Duodenal mucosa (tissue), 2 donors: ENCODE results near the gene CFAP92.
"Not testable (repeated sequence)": the region's sequence is repeated elsewhere in the genome, so short reads cannot be mapped to it uniquely, and the experiment has no call there.

Source experiments
- H3K27ac ChIP-seq: one replicate; pipeline ENCODE4 v1.7.0; 2013; ENCODE audit warnings: low read depth, low read length
- H3K27me3 ChIP-seq, 2 donors: one replicate each; pipeline ENCODE4 v1.7.0; 2013; ENCODE audit warnings: low read length in 2 of 2, control low read depth in 1 of 2; ENCODE audit not compliant: insufficient read depth in 2 of 2, control insufficient read depth in 1 of 2
- H3K36me3 ChIP-seq, 2 donors: one replicate each; pipeline ENCODE4 v1.7.0; 2013; ENCODE audit warnings: low read length in 2 of 2, control low read depth in 1 of 2; ENCODE audit not compliant: insufficient read depth in 2 of 2, control insufficient read depth in 1 of 2
- H3K4me1 ChIP-seq, 2 donors: one replicate each; pipeline ENCODE4 v1.7.0; 2013; ENCODE audit warnings: low read length in 2 of 2, control low read depth in 1 of 2; ENCODE audit not compliant: insufficient read depth in 2 of 2, control insufficient read depth in 1 of 2
- H3K4me3 ChIP-seq, 2 donors: one replicate each; pipeline ENCODE4 v1.7.0; 2013; ENCODE audit warnings: low read length in 2 of 2, low read depth in 1 of 2
- H3K9ac ChIP-seq, 2 donors: one replicate each; pipeline ENCODE4 v1.7.0; 2013; ENCODE audit warnings: low read length in 2 of 2, low read depth in 1 of 2
- H3K9me3 ChIP-seq, 2 donors: one replicate each; pipeline ENCODE4 v1.7.0; 2013; ENCODE audit warnings: low read length in 2 of 2, control low read depth in 1 of 2; ENCODE audit not compliant: control insufficient read depth in 1 of 2

Gene CFAP92

GRCh38 chr3:128942161-128942952 is 51.5 kb downstream of the CFAP92 start:
- Histone ChIP-seq H3K9ac (no peak overlapping the region), H3K27me3 (no peaks in the 10 kb centered on the region), H3K4me3 (no peak overlapping the region), H3K27ac (no peak overlapping the region), H3K9me3 (no peaks in the 10 kb centered on the region), H3K36me3 (no peaks in the 10 kb centered on the region), H3K4me1 (peaks cover 0 to 7% of the 10 kb centered on the region in 2 donors)

GRCh38 chr3:128940252-128940651 is 53.6 kb downstream of the CFAP92 start:
- no peaks in the 10 kb centered on the region for H3K27me3 ChIP-seq
- no peaks in the 10 kb centered on the region for H3K9me3 ChIP-seq
- no peak overlapping the region for H3K27ac ChIP-seq
- H3K36me3 ChIP-seq: no peaks in the 10 kb centered on the region
- no peak overlapping the region for H3K4me3 ChIP-seq
- H3K9ac ChIP-seq: no peak overlapping the region
- H3K4me1 ChIP-seq: peaks cover 0 to 7% of the 10 kb centered on the region in 2 donors

GRCh38 chr3:128936341-128936740 is 57.5 kb downstream of the CFAP92 start:
- Histone ChIP-seq H3K9ac (no peak overlapping the region), H3K4me3 (no peak overlapping the region)

GRCh38 chr3:128935922-128936321 is 58.0 kb downstream of the CFAP92 start:
- Histone ChIP-seq H3K9me3 (no peaks in the 10 kb centered on the region), H3K4me1 (no peaks in the 10 kb centered on the region), H3K4me3 (no peak overlapping the region), H3K27me3 (peaks cover 0 to 3% of the 10 kb centered on the region in 2 donors), H3K9ac (no peak overlapping the region), H3K36me3 (no peaks in the 10 kb centered on the region), H3K27ac (no peak overlapping the region)

More at GRCh38 chr3:128936341-128936740, 57.5 kb downstream of the CFAP92 start:
- Histone ChIP-seq H3K4me1 (no peaks in the 10 kb centered on the region), H3K9me3 (no peaks in the 10 kb centered on the region), H3K27ac (no peak overlapping the region), H3K27me3 (peaks cover 0 to 3% of the 10 kb centered on the region in 2 donors), H3K36me3 (no peaks in the 10 kb centered on the region)

- H3K36me3 ChIP-seq: no peaks in the 10 kb centered on the region
- peaks cover 0 to 3% of the 10 kb centered on the region in 2 donors for H3K27me3 ChIP-seq
- no peak overlapping the region for H3K27ac ChIP-seq
- no peak overlapping the region for H3K4me3 ChIP-seq
- H3K9me3 ChIP-seq: peaks cover 0 to 4% of the 10 kb centered on the region in 2 donors
- no peak overlapping the region for H3K9ac ChIP-seq
- no peaks in the 10 kb centered on the region for H3K4me1 ChIP-seq
Measured at GRCh38 chr3:128933922-128934253, 60.0 kb downstream of the CFAP92 start.

- Histone ChIP-seq H3K36me3 (no peaks in the 10 kb centered on the region), H3K9ac (no peak overlapping the region), H3K4me1 (no peaks in the 10 kb centered on the region), H3K27ac (no peak overlapping the region), H3K9me3 (peaks cover 0 to 4% of the 10 kb centered on the region in 2 donors), H3K27me3 (peaks cover 0 to 3% of the 10 kb centered on the region in 2 donors), H3K4me3 (no peak overlapping the region)
Measured at GRCh38 chr3:128933213-128933921, 60.5 kb downstream of the CFAP92 start.

GRCh38 chr3:128932516-128933212 is 61.2 kb downstream of the CFAP92 start:
- Histone ChIP-seq H3K9ac (no peak overlapping the region), H3K36me3 (no peaks in the 10 kb centered on the region), H3K4me1 (no peaks in the 10 kb centered on the region), H3K27ac (no peak overlapping the region), H3K9me3 (peaks cover 0 to 4% of the 10 kb centered on the region in 2 donors), H3K4me3 (no peak overlapping the region), H3K27me3 (peaks cover 0 to 3% of the 10 kb centered on the region in 2 donors)

GRCh38 chr3:128931046-128931445 is 62.8 kb downstream of the CFAP92 start:
- no peaks in the 10 kb centered on the region for H3K4me1 ChIP-seq
- H3K4me3 ChIP-seq: no peak overlapping the region
- peaks cover 4 to 7% of the 10 kb centered on the region in 2 donors for H3K9me3 ChIP-seq
- H3K9ac ChIP-seq: no peak overlapping the region
- no peaks in the 10 kb centered on the region for H3K36me3 ChIP-seq
- H3K27me3 ChIP-seq: peaks cover 0 to 3% of the 10 kb centered on the region in 2 donors
- H3K27ac ChIP-seq: no peak overlapping the region

GRCh38 chr3:128929364-128929763 is 64.5 kb downstream of the CFAP92 start:
- H3K4me1 ChIP-seq: no peaks in the 10 kb centered on the region
- H3K9ac ChIP-seq: no peak overlapping the region
- H3K4me3 ChIP-seq: no peak overlapping the region
- H3K36me3 ChIP-seq: no peaks in the 10 kb centered on the region
- no peak overlapping the region for H3K27ac ChIP-seq
- peaks cover 11 to 17% of the 10 kb centered on the region in 2 donors for H3K9me3 ChIP-seq
- peaks cover 0 to 3% of the 10 kb centered on the region in 2 donors for H3K27me3 ChIP-seq

GRCh38 chr3:128923986-128924385 is 69.9 kb downstream of the CFAP92 start:
- not testable (repeated sequence) for H3K27ac ChIP-seq, H3K9ac ChIP-seq, H3K27me3 ChIP-seq, H3K36me3 ChIP-seq, H3K4me1 ChIP-seq, H3K4me3 ChIP-seq
- H3K9me3 ChIP-seq: peaks cover 20% of the 10 kb centered on the region in 2 donors
